NCI-H748 treated with DMSO at 0.1 percent for 48 hours (cell line): ENCODE results near the gene SIRT3.
"Not testable (repeated sequence)": the region's sequence is repeated elsewhere in the genome, so short reads cannot be mapped to it uniquely, and the experiment has no call there.

ENCODE experiments used
- DNase-seq: peaks from one replicate; lab custom pipeline; 2025; lab: John Stamatoyannopoulos, UW

SIRT3 gene

GRCh38 chr11:240315-240714 is 4.2 kb upstream of the SIRT3 start:
- no peak for DNase-seq

DNA sequence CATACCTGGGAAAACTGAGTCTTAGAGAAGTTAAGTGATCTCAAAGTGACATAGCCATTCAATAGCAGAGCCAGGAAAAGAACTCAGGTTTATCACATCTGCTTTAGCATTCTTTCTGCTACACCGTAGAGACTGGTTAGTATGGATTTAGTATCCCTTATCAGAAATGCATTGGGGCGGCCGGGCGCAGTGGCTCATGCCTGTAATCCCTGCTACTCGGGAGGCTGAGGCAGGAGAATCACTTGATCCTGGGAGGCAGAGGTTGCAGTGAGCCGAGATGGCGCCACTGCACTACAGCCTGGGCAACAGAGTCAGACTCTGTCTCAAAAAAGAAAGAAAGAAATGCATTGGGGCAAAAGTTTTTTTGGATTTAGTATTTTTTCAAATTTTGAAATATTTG is 2.2 kb upstream of the SIRT3 start:
- DNase-seq: not testable (repeated sequence)

DNA sequence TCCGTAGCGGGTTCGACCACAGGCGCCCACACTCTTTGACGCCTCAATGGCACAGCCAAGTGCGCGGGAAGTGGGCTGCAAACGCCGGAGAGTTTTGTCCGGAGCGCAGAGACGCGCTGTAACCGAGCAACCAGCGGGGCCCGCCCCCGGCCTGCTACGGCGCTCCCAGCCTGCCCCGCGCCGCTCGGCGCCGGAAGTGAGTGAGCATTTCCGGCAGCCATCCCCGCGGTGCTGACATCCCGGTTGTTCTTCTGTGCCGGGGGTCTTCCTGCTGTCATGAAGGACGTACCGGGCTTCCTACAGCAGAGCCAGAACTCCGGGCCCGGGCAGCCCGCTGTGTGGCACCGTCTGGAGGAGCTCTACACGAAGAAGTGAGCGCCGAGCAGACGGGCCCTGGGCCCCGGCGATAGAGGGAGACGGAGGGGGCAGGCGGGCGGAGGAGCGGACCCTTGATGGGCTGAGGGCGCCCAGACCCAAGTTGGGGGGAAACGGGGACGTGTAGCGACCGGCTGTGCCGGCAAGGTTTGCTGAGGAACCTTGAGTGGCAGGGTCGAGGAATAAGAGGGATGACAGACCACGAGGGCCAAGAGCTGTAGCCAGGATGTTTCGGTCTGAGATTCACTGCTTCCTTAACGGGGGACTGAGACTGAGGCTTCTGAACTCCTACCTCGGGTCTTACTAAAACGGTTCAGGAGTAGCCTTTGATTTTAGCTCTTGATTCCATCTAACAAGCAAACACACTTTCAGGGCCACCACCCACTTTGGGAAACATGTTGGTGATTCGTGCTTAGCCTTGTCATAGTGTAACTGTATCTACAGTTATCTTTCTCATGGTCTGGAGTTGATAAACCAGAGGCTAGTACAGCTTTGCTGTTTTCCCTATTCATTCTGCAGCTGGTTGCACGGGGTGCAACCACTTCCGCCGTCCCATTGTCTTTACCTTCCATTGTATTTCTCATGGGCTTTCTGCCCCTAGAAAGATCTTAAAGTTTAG is 929 bp upstream of the SIRT3 start, which contains the start of gene PSMD13:
Gene PSMD13, plus strand, starts transcription at position 203 of the 994 bp plus-strand sequence. Its CDS starts 74 bp downstream, at position 277.
- peak; percentile 49 for DNase-seq

DNA sequence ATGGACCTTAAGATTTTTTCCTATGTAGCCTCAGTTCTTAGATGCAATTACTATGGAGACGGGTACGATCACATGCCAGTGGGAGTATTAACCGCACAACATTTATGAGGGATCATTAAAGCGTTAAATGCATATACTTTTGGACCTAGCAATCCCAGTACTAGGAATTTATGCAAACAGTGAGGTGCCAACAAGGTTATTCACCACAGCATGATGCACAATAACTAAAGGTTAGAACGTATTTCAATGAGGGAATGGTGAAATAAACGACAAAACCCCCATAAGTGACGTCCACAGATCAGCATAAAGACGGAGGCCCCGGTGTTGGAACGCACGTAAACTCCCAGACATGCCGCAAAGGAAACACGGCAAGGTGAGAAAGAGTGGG is 539 bp downstream of the SIRT3 start:
- DNase-seq: peak; percentile 14

DNA sequence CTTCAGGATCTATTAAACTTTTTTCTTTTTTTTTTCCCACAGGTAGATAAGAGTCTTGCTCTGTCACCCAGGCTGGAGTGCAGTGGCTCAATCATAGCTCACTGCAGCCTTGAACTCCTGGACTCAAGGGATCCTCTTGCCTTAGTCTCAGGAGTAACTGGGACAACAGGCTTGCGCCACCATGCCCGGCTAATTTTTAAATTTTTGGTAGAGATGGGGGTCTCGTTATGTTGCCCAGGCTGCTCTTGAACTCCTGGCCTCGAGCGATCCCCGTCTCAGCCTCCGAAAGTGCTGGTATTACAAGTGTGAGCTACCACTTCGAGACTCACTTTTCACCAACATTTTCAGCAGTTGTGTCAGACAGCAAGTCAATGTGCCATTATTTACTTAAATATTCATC is 962 bp downstream of the SIRT3 start:
- DNase-seq: no peak

DNA sequence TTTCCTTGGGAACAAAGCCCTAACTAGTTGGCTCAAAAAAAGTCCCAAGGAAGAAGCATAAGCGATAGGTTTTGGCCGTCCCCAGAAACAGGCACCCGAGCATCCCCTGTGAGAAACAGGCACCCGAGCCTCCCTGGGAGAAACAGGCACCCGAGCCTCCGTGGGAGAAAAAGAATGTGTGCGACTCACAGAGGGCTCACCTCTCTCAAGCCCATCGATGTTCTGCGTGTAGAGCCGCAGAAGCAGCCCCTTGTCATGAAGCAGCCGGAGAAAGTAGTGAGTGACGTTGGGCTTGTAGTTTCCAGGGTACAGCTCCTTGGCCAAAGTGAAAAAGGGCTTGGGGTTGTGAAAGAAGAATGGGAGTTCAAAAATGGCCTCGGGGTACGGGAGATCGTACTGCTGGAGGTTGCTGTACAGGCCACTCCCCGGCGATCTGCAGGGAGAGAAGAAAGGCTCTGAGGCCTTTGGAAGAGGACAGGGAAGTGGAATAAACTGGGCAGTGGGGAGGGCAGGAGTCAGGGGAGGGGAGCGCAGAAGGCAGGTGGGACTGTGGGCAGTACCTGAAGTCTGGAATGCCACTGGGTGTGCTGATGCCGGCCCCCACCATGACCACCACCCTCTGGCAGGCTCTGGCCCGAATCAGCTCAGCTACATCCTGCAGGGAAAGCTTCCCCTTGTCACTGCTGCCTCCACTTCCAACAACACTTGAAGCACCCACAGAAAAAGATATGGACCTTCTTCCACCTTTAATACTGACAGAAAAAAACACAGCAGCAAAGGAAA is 3.2 kb downstream of the SIRT3 start:
- DNase-seq: no peak

- no peak for DNase-seq
These were observed 5.7 kb downstream of the SIRT3 start for GRCh38 chr11:230431-230830.

DNA sequence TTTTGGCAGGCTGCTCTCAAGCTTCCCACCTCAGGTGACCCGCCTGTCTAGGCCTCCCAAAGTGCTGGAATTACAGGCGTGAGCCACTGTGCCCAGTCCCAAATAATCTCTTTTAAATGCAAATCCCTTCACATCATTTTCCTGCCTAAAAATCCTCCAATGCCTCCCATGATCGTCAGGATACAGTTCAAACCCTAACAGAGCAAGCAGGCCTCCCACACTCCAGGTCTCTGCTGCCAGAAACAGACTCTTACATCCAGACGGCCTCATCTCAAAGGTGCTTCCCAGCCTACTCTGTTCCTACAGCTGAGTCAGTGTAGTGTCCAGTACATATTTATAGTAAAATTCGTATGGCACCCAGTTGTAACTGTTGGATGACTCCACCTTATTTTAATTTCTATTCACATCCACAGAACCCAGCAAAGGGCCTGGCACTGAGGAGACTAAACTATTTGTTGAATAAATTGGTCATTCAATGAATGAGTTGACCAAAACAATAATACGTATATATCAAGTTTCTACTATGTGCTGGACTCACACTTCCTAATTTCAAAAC is 8.2 kb downstream of the SIRT3 start:
- no peak for DNase-seq

DNA sequence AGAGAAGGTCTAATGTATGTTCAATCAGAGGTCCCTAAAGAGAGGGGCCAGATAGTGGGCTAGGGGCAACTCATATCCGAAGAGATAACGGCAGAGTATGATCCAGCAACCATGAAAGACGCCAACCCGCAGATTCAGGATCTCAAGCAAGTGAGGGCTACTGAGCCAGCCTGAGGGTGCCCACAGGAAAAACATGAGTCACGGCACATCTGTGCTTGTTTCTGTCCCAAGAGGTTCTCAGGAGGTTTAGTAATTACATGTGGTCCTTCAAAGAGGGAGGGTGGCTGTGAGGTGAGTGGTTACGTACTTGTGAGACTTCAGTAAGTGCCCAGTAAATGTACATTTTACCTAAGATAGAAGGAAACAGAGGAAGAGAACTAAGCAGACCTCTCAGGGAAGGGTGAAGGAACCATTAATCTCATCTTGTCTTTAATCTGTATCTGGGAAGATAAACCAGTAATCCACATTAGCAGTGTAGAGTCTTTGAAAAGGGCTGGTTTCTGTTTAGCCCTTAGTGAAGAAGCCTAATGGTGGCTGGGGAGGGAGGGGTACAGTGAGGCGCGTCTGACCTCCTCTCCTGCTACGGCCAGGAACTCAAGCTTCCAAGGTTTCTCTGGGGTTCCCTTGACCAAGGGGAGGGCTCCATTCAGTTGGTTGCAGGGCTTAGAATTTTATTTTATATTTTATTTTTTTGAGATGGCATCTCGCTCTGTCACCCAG is 10.2 kb downstream of the SIRT3 start:
- no peak for DNase-seq

DNA sequence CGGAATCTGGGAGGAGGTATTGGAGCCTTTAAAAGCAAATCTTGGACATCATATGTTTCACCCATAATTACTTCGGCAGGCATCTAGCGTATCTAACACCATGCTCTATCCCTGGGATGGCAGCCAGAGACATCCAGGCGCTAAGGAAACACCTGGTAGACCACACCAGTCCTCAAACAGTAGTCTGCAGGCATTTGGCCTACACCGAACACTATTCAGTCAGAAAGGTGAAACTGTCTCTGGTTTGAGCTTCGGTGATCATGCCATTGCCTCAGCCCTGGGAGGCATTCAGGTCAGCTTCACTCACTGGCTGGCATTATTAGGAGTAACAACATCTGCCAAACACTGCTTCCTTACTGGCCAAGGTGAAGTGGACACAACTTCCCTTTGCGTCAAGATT is 11.7 kb downstream of the SIRT3 start:
- no peak for DNase-seq

GRCh38 chr11:223884-224283 is 12.3 kb downstream of the SIRT3 start:
- DNase-seq: no peak

GRCh38 chr11:223026-223789 is 12.9 kb downstream of the SIRT3 start:
- DNase-seq: no peak

- no peak for DNase-seq
These were observed 13.9 kb downstream of the SIRT3 start for GRCh38 chr11:221998-222789.

DNA sequence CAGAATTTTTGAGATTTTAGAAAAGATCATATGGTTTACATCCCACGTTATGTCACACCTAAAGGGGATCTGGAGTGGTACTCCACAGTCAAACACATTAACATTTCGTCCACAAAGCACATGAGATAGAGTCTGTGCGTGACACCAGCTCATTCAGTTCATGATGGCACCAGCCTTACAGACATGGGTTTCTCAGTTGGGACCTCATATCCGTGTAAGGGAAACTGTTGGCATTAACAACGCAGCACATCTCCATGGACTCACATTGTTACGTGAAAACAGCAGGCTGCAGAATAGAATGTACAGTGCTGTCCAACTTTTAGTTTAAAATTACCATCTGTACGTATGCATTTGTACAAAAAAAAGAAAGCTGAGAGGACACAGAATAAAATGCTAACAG is 14.6 kb downstream of the SIRT3 start:
- no peak for DNase-seq

DNA sequence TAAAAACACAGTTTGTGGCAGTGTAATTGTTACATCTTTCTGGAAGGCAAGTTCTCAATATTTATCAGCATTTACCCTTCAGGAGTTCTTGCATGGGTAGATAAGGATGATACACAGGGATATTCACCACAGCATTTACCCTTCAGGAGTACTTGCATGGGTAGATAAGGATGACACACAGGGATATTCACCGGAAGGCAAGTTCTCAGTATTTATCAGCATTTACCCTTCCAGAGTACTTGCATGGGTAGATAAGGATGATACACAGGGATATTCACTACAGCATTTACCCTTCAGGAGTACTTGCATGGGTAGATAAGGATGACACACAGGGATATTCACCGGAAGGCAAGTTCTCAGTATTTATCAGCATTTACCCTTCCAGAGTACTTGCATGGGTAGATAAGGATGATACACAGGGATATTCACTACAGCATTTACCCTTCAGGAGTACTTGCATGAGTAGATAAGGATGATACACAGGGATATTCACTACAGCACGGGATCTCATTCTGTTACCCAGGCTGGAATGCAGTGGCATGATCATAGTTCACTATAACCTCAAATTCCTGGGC is 15.4 kb downstream of the SIRT3 start:
- DNase-seq: not testable (repeated sequence)

- no peak for DNase-seq
These were observed 17.1 kb downstream of the SIRT3 start for GRCh38 chr11:218815-219593.

DNA sequence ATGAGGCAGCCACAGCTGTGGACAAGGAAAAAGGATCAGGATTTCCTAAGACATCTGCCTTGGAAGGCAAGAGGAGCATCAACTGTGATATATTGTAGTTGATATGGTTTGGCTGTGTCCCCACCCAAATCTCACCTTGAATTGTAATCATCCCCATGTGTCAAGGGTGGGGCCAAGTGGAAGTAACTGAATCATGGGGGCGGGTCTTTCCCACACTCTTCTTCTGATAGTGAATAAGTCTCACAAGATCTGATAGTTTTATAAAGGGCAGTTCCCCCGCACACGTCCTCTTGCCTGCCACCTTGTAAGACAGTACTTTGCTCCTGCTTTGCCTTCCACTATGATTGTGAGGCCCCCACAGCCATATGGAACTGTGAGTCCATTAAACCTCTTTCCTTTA is 18.4 kb downstream of the SIRT3 start:
- no peak for DNase-seq

GRCh38 chr11:216081-216974 is 19.8 kb downstream of the SIRT3 start:
- no peak for DNase-seq
